HG02798 (cell line): ENCODE data around the gene GNAT3.

Source experiments
- ATAC-seq: cut with Tn5 transposase; IDR thresholded peaks from one replicate; pipeline ENCODE4 v1.9.1; 2021; ENCODE audit warnings: mild to moderate bottlenecking; ENCODE audit not compliant: unreplicated experiment, poor library complexity

GNAT3 gene

DNA sequence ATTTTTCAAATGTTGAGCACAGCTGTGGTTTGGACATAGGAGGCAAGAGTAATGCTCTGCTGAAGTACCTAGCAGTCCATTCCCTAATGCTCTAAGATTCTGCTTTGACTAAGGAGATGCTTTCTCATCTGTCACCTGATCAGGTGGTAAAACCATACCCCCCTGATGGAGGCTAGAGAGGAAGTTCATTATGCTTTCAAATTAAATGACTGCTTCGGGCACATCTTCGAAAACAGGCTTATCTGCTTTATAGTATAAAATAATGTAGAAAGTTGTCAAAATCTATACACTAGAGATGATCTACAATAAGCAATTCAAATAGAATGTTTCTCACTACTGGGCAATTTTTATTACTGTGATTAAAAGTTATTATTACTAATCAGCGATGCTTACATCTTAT, at the start of gene GNAT3:
TSS of gene GNAT3 (minus strand) at position 101 of the 400 bp plus-strand sequence. CDS start 138 bp downstream, outside the sequence.
- ATAC-seq: no peak

DNA sequence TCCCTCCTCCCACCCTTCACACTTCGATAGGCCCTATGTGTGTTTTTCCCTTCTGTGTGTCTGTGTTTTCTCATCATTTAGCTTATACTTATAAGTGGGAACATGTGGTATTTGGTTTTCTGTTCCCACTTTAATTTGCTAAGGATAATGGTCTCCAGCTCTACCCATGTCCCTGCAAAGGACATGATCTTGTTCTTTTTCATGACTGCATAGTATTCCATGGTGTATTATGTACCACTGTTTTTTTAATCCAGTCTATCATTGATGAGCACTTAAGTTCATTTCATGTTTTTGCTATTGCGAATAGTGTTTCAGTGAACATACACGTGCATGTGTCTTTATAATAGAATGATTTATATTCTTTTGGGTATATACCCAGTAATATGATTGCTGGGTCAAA, 46.3 kb upstream of the GNAT3 start:
- ATAC-seq: no peak

DNA sequence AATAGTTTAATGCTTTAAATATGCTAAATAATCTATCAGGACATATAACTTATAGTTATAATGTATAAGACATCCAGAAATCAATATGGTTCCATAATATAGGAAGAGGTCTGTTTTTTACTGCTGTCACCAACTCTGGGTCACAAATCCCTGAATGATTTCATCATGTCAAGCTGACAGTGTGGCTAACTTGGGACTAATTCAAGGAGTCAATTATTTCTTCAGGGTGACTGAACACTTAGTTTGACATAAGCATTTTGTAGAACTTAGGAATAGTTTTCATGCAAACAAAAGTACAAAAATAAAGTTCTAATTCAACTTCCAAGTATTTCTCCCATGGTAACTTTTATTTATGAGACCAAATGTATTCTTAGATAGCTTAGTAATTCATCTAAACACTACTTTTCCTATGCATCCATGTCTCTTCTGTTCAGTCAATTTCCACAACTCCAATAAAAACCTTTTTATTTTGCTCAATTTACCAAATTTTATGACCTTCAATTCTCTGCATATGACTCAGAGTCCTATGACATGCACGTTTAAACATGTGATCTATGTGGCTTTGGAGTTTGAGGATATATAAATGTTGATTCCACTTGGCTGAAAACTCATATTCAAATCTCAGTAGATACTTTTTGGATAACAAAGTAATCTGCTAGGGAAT, 40.3 kb upstream of the GNAT3 start:
- ATAC-seq: no peak

DNA sequence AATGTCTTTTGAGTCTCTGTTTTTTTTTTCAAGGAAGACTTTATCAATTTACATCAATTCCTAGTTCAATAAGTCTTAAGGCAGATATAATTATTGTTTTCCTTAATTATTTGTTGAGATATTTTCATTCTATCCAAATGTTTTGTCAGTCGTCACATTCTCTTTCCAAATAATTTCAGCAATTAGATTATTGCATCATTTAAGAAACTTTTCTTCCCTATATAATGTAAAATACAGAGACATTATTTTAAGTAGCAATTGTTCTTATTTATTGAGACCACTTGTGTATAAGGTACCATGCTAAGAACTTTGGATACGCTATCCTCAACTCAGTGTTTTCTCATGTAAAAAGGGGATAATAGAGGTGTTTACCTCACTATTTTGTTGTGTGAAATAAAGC, 38.1 kb upstream of the GNAT3 start:
- no peak for ATAC-seq

DNA sequence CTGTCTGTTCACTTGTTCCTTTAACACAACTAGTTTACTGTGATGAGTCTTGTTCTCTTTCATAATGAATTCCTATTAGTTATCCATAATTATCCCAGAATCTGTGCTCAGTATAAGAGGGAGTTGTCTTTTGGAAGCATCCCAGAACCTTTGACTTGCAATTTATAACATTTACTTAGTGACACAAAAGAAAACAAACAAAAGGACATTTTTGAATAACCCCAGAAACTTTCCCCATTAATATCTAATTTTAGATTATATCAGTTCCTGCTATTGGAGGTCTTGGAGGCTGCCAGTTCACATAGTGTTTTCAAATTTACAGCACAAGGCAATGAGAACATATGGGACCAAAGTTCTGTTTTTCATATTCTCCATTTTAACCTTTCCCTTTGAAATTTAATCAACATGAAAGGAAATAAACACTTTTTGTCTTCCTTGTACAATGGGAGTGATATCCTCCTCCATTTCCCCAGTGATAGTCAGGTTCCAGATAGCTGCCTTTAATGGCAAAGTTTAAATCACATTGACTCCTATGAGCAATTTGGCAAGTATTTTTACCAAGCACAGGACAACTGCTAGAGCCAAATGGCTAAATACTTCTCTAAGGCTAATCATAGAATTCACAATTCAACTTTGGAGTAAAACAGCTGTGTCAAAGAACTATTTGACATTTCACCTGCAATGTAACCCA, 37.1 kb upstream of the GNAT3 start:
- ATAC-seq: no peak

DNA sequence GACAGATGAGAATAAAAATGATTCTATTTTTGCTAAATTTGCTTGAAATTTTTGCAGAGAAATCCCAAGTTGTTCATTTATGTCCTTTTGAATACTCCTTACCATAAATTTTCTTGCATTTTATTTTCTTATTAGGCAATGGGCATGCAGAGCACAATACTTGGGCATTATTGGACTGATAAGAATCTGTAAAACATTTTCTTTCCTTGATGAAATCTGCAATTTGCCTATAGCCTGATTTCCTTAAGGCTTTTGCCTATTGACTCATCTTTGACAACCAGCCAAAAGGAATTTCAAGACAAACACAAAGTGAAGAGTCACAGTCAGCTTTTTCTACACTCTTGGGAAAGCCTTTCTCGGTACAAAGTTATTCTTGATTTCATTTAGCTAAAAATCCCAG, 30.5 kb upstream of the GNAT3 start:
- no peak for ATAC-seq

DNA sequence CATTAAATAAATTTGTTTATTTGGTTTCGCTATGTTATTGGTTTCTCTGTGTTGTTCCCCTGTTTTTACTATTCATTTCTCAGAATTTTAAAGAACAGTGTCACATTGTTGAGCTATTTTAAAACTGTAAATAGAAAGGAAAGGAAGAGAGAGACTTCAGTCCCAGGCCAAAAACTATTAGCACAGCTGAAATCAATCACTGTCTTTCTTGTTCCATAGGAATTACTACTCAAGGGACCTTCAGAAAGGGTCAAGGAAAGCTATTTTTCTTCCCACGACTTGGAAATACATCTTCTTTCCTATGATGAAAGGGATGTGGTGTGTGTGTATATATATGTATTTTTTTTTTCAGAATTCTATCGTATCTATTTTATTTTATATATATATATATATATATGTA, 29.0 kb upstream of the GNAT3 start:
- no peak for ATAC-seq

DNA sequence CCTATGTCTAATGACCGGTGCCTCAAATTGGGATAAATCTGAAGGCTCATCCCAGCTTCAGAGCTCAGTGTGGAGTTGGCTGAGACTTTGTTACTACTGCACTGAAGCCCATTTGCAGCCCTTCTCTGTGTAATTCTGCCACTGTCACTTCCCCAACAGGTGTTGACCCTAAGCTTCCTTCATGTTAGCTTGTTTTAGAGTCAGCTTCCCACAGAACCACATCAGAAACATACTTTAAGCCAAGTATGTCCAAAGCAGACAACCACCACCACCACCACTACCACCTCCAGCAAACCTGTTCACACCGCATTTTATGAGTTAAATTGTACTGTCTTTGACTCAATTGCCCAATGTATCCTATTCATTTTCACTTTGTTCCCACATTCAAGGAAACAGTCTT, 25.2 kb upstream of the GNAT3 start:
- no peak for ATAC-seq

DNA sequence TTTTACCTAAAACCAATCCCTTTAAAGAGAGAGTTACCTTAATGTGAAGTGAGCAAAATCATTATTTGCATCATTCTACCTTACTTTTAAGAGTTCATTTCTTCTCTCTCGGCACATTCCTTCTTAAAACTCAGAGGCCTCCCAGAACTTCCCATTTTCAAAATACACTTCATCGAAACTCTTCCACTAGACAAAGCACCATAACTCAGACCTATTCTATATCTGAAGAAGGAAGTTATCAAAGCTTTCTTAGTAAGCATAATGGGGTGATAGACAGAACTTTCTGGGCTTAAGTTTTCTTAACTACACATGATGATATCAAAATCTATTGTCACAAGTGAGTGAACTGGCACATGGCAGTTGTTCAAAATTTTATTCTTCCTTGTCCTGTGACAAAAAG, 24.6 kb upstream of the GNAT3 start:
- no peak for ATAC-seq

DNA sequence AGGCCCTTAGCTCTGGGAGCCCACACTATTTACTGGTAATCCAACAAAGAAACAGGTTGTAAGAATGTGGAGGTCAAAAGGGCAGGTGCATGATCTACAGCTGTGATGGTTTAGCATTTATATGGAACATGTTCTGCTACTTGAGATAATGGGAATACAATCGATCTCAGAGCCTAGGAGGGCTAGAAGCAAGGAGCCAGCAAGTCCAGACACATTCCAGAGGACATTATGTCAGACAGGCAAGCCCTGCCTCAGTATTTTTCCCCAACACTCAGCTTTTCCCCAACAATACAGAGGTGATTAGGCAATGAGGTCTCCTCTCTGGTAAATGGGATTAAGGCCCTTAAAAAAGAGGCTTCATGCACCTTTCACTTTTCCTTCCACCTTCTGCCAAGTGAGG, 21.4 kb upstream of the GNAT3 start:
- ATAC-seq: no peak

DNA sequence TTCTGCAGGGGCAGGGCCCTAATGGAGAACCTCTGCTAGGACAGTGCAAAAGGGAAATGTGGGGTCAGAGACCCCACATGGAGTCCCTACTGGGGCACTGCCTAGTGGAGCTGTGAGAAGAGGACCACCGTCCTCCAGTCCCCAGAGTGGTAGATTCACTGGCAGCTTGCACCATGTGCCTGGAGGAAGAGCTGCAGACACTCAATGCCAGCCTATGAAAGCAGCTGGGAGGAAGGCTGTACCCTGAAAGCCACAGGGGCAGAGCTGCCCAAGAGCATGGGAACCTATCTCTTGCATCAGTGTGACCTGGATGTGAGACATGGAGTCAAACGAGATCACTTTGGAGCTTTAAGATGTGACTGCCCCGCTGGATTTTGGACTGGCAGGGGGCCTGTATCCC, 20.3 kb upstream of the GNAT3 start:
- no peak for ATAC-seq

DNA sequence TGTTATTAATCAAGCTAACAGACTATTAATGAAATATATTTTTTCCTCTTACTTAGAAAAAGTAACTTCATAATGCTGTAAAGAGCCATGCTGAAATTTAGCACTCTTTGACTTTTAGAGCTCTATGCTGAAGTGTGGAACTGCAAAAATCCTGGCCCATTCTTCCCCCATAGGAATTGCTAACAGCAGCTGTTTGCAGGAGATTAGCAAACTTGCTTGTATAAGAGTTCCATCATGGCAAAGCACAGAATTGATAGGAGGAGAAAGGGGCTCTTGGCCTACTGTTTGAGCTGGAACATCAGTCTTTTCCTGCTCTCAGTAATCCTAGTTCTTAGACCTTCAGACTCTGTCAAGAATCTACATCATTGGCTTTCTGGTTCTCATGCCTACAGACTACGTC, 18.3 kb upstream of the GNAT3 start:
- ATAC-seq: no peak

DNA sequence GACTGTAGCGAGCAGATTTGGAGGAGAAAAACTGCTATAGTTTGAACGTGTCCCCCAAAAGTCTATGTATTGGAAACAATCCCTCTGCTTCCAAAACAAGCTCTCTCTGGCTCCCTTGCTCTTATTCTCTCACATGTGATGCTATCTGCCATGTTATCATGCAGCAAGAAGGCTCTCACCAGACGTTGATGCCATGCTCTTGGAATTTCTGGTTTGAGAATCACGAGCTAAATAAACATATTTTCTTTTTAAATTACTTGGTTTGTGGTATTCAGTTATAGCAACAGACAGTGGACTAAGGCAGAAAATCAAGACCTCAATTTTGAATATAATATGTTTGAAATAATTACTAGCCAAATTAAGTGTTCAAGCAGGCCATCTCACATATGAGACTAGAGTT, 17.5 kb upstream of the GNAT3 start:
- no peak for ATAC-seq

DNA sequence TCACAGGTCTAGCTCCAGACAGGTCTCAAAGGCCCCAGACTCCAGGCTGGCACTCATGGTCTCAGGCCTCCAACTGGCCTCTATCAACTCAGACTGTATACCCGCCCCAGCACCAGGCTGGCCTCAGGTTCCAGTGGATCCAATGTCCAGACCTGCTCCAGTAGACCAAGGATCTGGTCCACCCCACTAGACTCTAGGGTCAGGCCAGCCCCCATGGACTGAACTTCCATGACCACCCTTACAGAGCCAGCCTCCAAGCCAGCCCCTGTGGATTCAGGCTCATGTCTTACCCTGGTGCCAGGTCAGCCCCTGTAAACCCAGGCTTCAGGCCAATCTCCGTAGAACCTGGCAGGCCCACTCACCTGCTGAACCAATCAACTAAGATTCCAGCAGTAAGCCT, 16.8 kb upstream of the GNAT3 start:
- ATAC-seq: no peak

DNA sequence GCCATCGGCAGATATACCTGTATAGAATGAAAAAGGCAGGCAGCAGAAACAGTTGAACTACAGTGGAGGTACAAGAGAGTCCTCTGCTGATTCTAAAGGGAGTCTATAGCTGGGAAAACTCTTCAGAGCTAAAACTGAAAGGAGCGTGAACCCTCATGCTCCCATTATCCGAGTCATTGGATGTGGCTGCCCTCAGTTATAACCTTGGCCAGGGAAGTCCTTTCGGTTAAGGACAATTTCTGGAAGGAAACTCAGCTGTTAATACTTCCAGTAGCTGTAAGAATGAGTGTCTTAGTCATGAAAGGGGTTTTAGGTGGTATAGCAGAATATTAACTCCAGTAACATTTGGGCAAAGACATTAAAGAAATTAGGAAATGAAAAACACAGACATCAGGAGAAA, 14.6 kb upstream of the GNAT3 start:
- no peak for ATAC-seq

DNA sequence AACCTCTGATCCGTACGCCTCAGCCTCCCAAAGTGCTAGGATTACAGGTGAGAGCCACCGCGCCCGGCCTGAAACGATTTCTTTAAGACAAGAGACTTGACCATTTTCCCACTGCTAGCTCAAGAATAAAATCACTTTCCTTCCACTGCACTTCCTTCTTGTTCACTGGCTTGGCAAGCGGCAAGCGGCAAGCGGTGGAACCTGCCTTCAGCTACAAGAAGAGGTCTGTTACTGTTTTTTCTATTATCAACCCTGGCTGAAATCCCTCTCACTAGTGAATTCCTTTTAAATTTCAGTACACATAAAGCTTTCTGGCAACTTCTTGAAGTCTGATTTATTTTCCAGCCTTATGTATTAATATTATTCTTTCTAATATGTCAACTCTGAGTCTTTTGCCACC, 12.8 kb upstream of the GNAT3 start:
- ATAC-seq: no peak

DNA sequence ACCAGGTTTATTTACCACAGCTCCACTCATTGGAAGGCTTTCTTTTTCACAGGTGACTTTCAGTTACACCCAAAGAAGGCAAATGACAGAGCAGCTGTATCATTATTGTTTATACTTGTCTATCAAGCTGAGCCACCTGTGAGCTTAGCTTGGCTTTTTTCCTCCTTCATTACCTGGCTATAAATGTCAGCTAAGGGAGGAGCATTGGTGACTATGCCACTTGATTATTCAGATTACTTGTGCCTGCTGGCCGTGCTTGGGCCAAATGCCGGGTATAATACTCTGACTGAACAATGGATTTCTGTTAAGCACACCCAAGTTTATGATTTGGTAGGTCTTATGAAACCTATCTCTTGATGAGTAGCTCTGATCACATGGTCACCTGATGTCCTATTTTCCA, 9.9 kb upstream of the GNAT3 start:
- no peak for ATAC-seq

DNA sequence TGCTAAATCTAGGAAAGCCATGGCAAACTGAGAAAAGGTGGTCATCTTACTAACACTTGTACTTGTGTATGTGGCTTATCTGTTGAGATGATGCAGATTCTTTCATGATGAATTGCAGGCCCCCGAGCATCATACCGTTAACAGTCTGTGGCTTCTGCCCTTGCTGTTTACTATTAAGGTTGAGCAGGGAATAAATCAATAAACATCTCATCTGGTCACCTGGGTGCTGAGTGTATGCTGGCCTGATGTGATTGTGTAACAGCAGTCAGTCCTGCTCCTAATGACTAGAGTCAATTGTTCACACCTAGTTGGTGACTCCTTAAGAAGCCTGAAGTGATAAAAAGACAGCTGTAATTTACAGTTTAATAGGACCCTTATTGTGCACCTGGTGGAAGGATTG, 8.3 kb upstream of the GNAT3 start:
- no peak for ATAC-seq

DNA sequence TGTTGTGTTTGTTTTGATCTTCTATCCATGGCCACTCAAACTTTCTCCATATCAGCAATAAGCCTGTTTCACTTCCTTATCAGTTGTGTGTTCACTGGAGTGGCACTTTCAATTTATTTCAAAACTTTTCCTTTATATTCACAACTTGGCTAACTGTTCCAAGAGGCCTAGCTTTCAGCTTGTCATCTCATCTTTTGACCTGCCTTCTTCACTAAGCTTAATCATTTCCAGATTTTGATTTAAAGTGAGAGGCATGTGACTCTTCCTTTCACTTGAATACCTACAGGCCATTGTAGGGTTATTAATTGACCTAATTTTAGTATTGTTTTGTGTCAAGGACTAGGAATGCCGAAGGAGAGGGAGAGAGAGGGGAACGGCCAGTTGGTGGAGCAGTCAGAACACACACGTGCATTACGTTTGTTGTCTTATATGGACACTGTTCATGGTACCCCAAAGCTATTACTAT, 5.5 kb upstream of the GNAT3 start:
- no peak for ATAC-seq

DNA sequence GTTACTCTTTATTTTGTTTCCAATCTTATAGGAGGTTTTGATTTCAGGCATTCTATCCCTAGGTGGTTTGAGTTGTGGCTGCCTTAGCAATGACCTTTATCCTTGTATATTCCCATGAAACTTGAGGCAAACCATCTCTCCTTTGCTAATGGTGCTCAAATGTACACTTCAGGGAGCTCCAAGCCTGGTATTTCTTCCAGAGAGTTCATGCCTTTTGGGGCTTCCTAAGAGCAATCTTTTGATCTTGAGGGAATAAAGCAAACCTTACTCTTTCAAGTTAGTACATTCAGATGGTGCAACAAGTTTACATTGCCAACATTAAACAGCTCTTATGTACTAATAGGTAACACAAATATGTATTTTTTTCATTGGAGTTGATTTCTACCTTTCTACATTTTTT, 3.4 kb upstream of the GNAT3 start:
- no peak for ATAC-seq

DNA sequence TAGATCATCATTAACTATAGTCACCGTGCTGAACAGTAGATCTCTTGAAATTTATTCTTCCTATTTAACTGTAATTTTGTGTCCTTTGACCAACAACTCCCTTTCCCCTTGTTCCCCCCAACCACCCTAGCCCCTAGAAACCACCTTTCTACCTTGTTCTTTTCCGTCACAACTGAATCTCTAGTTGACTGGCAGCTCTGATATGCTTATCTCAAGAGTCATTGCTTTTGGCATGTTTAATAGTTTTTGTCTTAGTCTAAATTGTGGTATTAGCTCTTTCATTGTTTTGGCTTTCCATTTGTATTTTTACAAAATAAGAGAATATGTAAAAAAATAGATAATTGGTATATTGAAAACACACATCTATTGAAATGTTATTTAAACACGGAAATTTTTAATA, 1.8 kb downstream of the GNAT3 start:
- ATAC-seq: no peak

DNA sequence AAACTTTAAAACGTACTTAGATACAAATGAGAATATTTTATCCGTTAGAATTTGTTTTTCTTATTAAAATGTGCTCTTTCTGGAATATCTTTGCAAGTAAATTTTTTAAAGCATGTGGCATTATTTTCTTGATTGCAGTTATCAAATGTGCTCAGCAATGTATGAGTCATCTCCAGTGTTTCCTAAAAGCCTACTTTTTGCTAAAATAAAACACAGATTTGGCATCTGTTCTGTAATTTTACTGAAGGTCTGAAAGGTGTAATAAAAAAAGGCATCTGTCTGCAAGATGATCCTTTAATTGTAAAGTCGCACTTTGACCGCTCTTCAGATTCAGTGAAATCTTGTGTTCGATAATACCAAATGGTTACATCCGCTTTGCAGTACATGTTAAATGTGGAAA, 3.4 kb downstream of the GNAT3 start:
- ATAC-seq: no peak
